ENCODE measurements around the gene ATP2C1. TPM values are rescaled to one million over a fixed set of nuclear protein-coding genes. Genes with fewer than 3 reads are reported as not detected.

ATP2C1 gene
- total and polyA plus RNA-seq, 2 donors (not counting 3 experiments of a cell fraction or from before 2014, with no cell fraction given) = 50.1 to 73.3 TPM

GRCh38 chr3:131053043-131053859 is 159.4 kb downstream of the ATP2C1 start:
- Histone ChIP-seq H3K27ac (ENCODE audit: insufficient read depth, low read depth, low read length) (no peak overlapping the region), H3K79me2 (ENCODE audit: control insufficient read depth, insufficient read depth, low read length) (no peaks in the 10 kb centered on the region), H3K4me1 (ENCODE audit: control insufficient read depth, extremely low read depth, insufficient read depth, low read length) (no peaks in the 10 kb centered on the region), H3K4me3 (replicated peaks in 1 of 3; ENCODE audit: insufficient read depth in 1 of 3, low read depth in 1 of 3, low read length in 3 of 3) (no peak overlapping the region), H3K36me3 (ENCODE audit: control insufficient read depth in 2 of 2, extremely low read depth in 1 of 2, insufficient read depth in 2 of 2, low read length in 2 of 2) (no peaks in the 10 kb centered on the region), H4K20me1 (replicated peaks; ENCODE audit: control insufficient read depth, extremely low read depth, insufficient read depth, low read length) (no peaks in the 10 kb centered on the region), H3K9ac (replicated peaks; ENCODE audit: extremely low read depth, insufficient read depth, low read length) (no peak overlapping the region), H3K27me3 (ENCODE audit: control insufficient read depth in 2 of 2, insufficient read depth in 2 of 2, low read length in 2 of 2) (no peaks in the 10 kb centered on the region), H3K4me2 (ENCODE audit: insufficient read depth, low read length) (no peak overlapping the region), H3K9me3 (replicated peaks; ENCODE audit: control insufficient read depth, insufficient read depth, low read length) (no peaks in the 10 kb centered on the region), H2AFZ (ENCODE audit: low read depth, low read length) (no peak overlapping the region), H3K9me1 (replicated peaks; ENCODE audit: control insufficient read depth, extremely low read depth, insufficient read depth, low read length) (no peaks in the 10 kb centered on the region)
- TF ChIP-seq CTCF (IDR thresholded peaks at IDR 0.05; ENCODE audit: extremely low read depth in 1 of 2, insufficient read depth in 1 of 2, low read depth in 1 of 2, low read length in 2 of 2) (peak in 1 of 2 donors; percentile 6), JUN (IDR thresholded peaks at IDR 0.05; ENCODE audit: borderline replicate concordance, insufficient read depth, insufficient read length, low read depth) (no peak)
- peak; percentile 11 for DNase-seq (ENCODE audit: low read depth, low spot score)
- no peak for FAIRE-seq
- POLR2A ChIA-PET = no interaction called here
- dilution Hi-C loops (cut with MboI; ENCODE audit: extremely low pct_ligation_motif_present, low sequenced_read_pairs) (no loop called here), intact Hi-C loops (cut with micrococcal nuclease) (loop anchor here (1.0 kb wide), 2 partner anchors 741 to 976 kb away; no protein-coding TSS in a partner anchor)
- CTCF ChIA-PET = interaction anchor here (1.1 kb wide), 1 partner anchor 985 kb away, joined by 4 read pairs; no protein-coding TSS in a partner anchor
- no TSS peak for BruUV-seq (replicated peaks)

Small RNA genes lying within 50 kb of the gene (small RNA-seq; reads per million reads assigned to genes)
- not detected for gene RF00019 (ENCODE audit: insufficient read depth, insufficient read length, low read depth, low replicate concordance)

Other genes starting within 250 kb of the ATP2C1 start
- 23.0 and 26.3 TPM in 2 replicates for gene PIK3R4, start 147.3 kb upstream of the ATP2C1 start, total RNA-seq
- 43.1 and 47.1 TPM in 2 replicates for gene PIK3R4, start 147.3 kb upstream of the ATP2C1 start, polyA plus RNA-seq
- gene ASTE1, start 132.7 kb downstream of the ATP2C1 start, total RNA-seq = 5.8 and 6.7 TPM in 2 replicates
- 4.1 and 4.4 TPM in 2 replicates for gene ASTE1, start 132.7 kb downstream of the ATP2C1 start, polyA plus RNA-seq
- gene NEK11, start 132.8 kb downstream of the ATP2C1 start, total RNA-seq = 3.1 and 4.3 TPM in 2 replicates
- gene NEK11, start 132.8 kb downstream of the ATP2C1 start, polyA plus RNA-seq = 0.92 and 1.7 TPM in 2 replicates

Data from endothelial cell of umbilical vein (primary cell).